Measurements from ENCODE around the gene SSTR3. TPM values are rescaled to one million over a fixed set of nuclear protein-coding genes. Genes with fewer than 3 reads are reported as not detected.

SSTR3 gene
- total and polyA plus RNA-seq, 10 of the 15 experiments (the other 5 are each of a cell fraction or from before 2014, with no cell fraction given): 0.03 to 4.5 (median 2.4) TPM

GRCh38 chr22:37157516-37158285, 54.6 kb downstream of the SSTR3 start:
- no peaks in the 10 kb centered on the region for H3K79me2 ChIP-seq (ENCODE audit: control insufficient read depth, insufficient read depth, low read length)
- POLR2A ChIA-PET: interaction anchor here (1.2 kb wide), 1 partner anchor 11 kb away, joined by 3 read pairs; no protein-coding TSS in a partner anchor
- RAD21 ChIA-PET (ENCODE audit: unreplicated experiment): interaction anchor here (1.3 kb wide), 1 partner anchor 12 kb away, joined by 4 read pairs; no protein-coding TSS in a partner anchor
- CTCF ChIA-PET: interaction anchor here (2.0 kb wide), 1 partner anchor 9 kb away, joined by 5 read pairs; no protein-coding TSS in a partner anchor
- FAIRE-seq (no peak), DNase-seq (ENCODE audit: low read depth, low spot score) (no peak), ATAC-seq (no peak)
- H3K4me1 ChIP-seq (ENCODE audit: control insufficient read depth, insufficient read depth, low read length): peaks cover 58% of the 10 kb centered on the region
- BruUV-seq (replicated peaks): no TSS peak
- H3K9me3 ChIP-seq (replicated peaks; ENCODE audit: control insufficient read depth, insufficient read depth, low read length): peaks cover 5% of the 10 kb centered on the region; the same call in 2 of the 3 replicates
- no peak overlapping the region for H2AFZ ChIP-seq (ENCODE audit: control insufficient read depth, low read depth, low read length)
- H3K9ac ChIP-seq (ENCODE audit: control insufficient read depth, insufficient read depth, low read length): no peak overlapping the region
- no peak overlapping the region for H3K4me2 ChIP-seq (ENCODE audit: control insufficient read depth, insufficient read depth)
- in situ Hi-C loops (cut with MboI): no loop called here
- H4K20me1 ChIP-seq (ENCODE audit: control insufficient read depth, insufficient read depth): no peaks in the 10 kb centered on the region
- no peaks in the 10 kb centered on the region for H3K36me3 ChIP-seq (ENCODE audit: control insufficient read depth in 2 of 2, insufficient read depth in 2 of 2, low read length in 1 of 2)
- intact Hi-C loops (cut with micrococcal nuclease; ENCODE audit: unreplicated experiment): no loop called here
- WGBS (ENCODE audit: insufficient coverage, insufficient replicate concordance, low lambda C conversion rate, missing lambda C conversion rate): 86% methylated on average over 13 of the region's 13 CpGs
- SMC1A ChIA-PET (ENCODE audit: uncharacterized antibody, unreplicated experiment): no interaction called here
- H3K4me3 ChIP-seq: no peak overlapping the region
- H3K27ac ChIP-seq (ENCODE audit: control insufficient read depth, insufficient read depth): no peak overlapping the region
- no peaks in the 10 kb centered on the region for H3K27me3 ChIP-seq (replicated peaks in 1 of 2; ENCODE audit: control insufficient read depth in 2 of 2, insufficient read depth in 2 of 2, low read length in 1 of 2)
- TF ChIP-seq ZNF24 (IDR thresholded peaks at IDR 0.05) (no peak), NRF1 (conservative IDR thresholded peaks at IDR 0.05; ENCODE audit: low read depth, low read length) (no peak), SRF (IDR thresholded peaks at IDR 0.05; ENCODE audit: low read depth in 2 of 2, low read length in 2 of 2) (no peak), CREM (IDR thresholded peaks at IDR 0.05; ENCODE audit: low read depth) (no peak), KDM1A (IDR thresholded peaks at IDR 0.05; ENCODE audit: borderline replicate concordance) (no peak), CUX1 (IDR thresholded peaks at IDR 0.05; ENCODE audit: insufficient replicate concordance, low read depth, low read length) (no peak), EGR1 (IDR thresholded peaks at IDR 0.05; ENCODE audit: borderline replicate concordance in 1 of 2, low read depth in 2 of 2, low read length in 2 of 2) (no peak), WRNIP1 (IDR thresholded peaks at IDR 0.05; ENCODE audit: borderline replicate concordance, low read depth, low read length) (no peak), CBFB (IDR thresholded peaks at IDR 0.05; ENCODE audit: low read depth) (no peak), RUNX3 (IDR thresholded peaks at IDR 0.05; ENCODE audit: low read length) (no peak), TAF1 (IDR thresholded peaks at IDR 0.05; ENCODE audit: borderline replicate concordance, low read depth, low read length) (no peak), TCF3 (IDR thresholded peaks at IDR 0.05; ENCODE audit: borderline replicate concordance, insufficient read depth, low read depth, low read length) (no peak), BCLAF1 (IDR thresholded peaks at IDR 0.05) (no peak), STAT1 (conservative IDR thresholded peaks at IDR 0.05) (no peak)

Measured in GM12878 (cell line).